ENCODE data around the gene CREBBP.

The CREBBP gene

GRCh38 chr16:3821184-3821583 lies 59.3 kb downstream of the CREBBP start:
- DNase-seq: no peak

- no peak for DNase-seq
Observed at GRCh38 chr16:3819746-3820724, 60.5 kb downstream of the CREBBP start.

- DNase-seq: no peak
Observed at GRCh38 chr16:3819175-3819527, 61.4 kb downstream of the CREBBP start.

- no peak for DNase-seq
Observed at GRCh38 chr16:3816326-3816725, 64.2 kb downstream of the CREBBP start.

GRCh38 chr16:3814755-3815154 lies 65.8 kb downstream of the CREBBP start:
- DNase-seq: no peak

GRCh38 chr16:3812469-3813172 lies 67.9 kb downstream of the CREBBP start:
- DNase-seq: no peak

- DNase-seq: no peak
Observed at GRCh38 chr16:3810818-3811217, 69.7 kb downstream of the CREBBP start.

- DNase-seq: no peak
Observed at GRCh38 chr16:3810198-3810664, 70.3 kb downstream of the CREBBP start.

GRCh38 chr16:3808308-3809063 lies 72.0 kb downstream of the CREBBP start:
- no peak for DNase-seq

- no peak for DNase-seq
Observed at GRCh38 chr16:3807425-3808123, 72.9 kb downstream of the CREBBP start.

- DNase-seq: no peak
Observed at GRCh38 chr16:3804426-3805016, 76.0 kb downstream of the CREBBP start.

GRCh38 chr16:3800477-3801270 lies 79.8 kb downstream of the CREBBP start:
- no peak for DNase-seq

- no peak for DNase-seq
Observed at GRCh38 chr16:3800019-3800418, 80.5 kb downstream of the CREBBP start.

GRCh38 chr16:3799354-3799753 lies 81.2 kb downstream of the CREBBP start:
- no peak for DNase-seq

GRCh38 chr16:3798838-3799237 lies 81.7 kb downstream of the CREBBP start:
- no peak for DNase-seq

GRCh38 chr16:3797904-3798811 lies 82.4 kb downstream of the CREBBP start:
- DNase-seq: no peak

GRCh38 chr16:3797473-3797872 lies 83.0 kb downstream of the CREBBP start:
- no peak for DNase-seq

GRCh38 chr16:3793161-3793576 lies 87.3 kb downstream of the CREBBP start:
- no peak for DNase-seq

- DNase-seq: no peak
Observed at GRCh38 chr16:3792472-3793012, 88.0 kb downstream of the CREBBP start.

GRCh38 chr16:3791701-3792100 lies 88.8 kb downstream of the CREBBP start:
- no peak for DNase-seq

All from CD4-positive, alpha-beta T cell treated with Interferon gamma for 1 hour (primary cell).